Measurements from ENCODE around the gene FKBP7. TPM values are rescaled to one million over a fixed set of nuclear protein-coding genes. Genes with fewer than 3 reads are reported as not detected.
A peak's percentile ranks its signal among the peaks of the same experiment; 100 is the strongest.

FKBP7 gene
- total and polyA plus RNA-seq, 2 donors (not counting 1 experiment from before 2014, with no cell fraction given) = 54.3 to 57.7 TPM

DNA sequence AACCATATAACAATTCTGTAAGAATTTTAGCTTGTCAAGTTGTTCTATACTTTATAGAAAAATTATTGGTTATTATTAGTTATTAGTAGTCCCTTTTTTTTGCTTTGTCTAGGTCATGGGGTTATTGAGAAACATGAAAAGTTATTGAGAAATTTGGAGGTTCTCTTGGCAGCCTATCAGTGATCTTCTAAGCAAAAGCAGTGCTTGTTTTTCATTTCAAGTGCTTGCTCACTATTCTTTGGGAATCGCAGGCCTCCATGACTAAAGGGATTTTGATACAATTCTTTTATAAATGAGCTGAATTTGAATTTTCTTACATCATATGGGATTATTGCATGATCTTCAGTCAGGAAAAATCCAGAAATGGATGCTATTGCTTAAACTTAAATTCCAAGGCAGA, 27.7 kb upstream of the FKBP7 start:
- no peak overlapping the region for H3K4me3 ChIP-seq (replicated peaks in 1 of 4; ENCODE audit: control extremely low read depth in 1 of 4, insufficient read depth in 1 of 4, low read depth in 3 of 4, low read length in 4 of 4)
- H3K4me2 ChIP-seq (ENCODE audit: extremely low read depth, insufficient read depth, low read length) = no peak overlapping the region
- TF ChIP-seq EZH2 (IDR thresholded peaks at IDR 0.05; ENCODE audit: low read length, missing control alignments) (no peak), CTCF (conservative IDR thresholded peaks at IDR 0.05 in 1 of 2, IDR thresholded peaks at IDR 0.05 in 1 of 2; ENCODE audit: low read depth in 1 of 2, low read length in 2 of 2) (no peak)
- DNase-seq (ENCODE audit: low read depth in 2 of 2) = peak in 1 of 2 donors; percentile 23
- no peaks in the 10 kb centered on the region for H3K79me2 ChIP-seq (ENCODE audit: control insufficient read depth, insufficient read depth, low read length)
- no peak overlapping the region for H3K9ac ChIP-seq (ENCODE audit: insufficient read depth, low read length)
- H3K4me1 ChIP-seq (ENCODE audit: control insufficient read depth, extremely low read depth, insufficient read depth, low read length) = no peaks in the 10 kb centered on the region
- H4K20me1 ChIP-seq (ENCODE audit: control insufficient read depth, extremely low read depth, insufficient read depth, low read length) = no peaks in the 10 kb centered on the region
- H3K36me3 ChIP-seq (ENCODE audit: control insufficient read depth, insufficient read depth, low read length) = peaks cover 2% of the 10 kb centered on the region
- no peak overlapping the region for H2AFZ ChIP-seq (ENCODE audit: low read length)
- H3K9me3 ChIP-seq (ENCODE audit: control insufficient read depth, insufficient read depth, low read depth, low read length) = no peaks in the 10 kb centered on the region
- no peaks in the 10 kb centered on the region for H3K27me3 ChIP-seq (ENCODE audit: control insufficient read depth, insufficient read depth, low read length)
- H3K27ac ChIP-seq (ENCODE audit: insufficient read depth, low read length) = no peak overlapping the region

DNA sequence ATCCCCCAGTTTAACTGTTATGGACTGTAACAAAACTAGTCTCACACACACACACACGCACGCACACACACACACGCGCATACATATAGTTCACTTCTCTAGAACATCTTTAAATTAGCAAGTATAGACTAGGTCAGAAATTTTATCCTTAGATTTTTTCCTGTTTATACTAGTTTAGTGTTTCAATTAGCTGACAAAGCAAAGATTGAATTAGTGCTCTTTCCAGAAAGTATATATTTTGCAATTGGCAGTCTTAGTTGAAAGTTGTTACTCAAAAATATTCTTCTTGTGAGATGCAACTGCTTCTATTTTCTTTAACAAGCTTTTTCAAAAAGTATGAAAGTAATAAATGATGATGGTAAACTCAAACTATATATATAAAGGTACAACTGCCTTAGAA, 24.4 kb upstream of the FKBP7 start:
- Histone ChIP-seq H3K36me3 (ENCODE audit: control insufficient read depth, insufficient read depth, low read length) (peaks cover 2% of the 10 kb centered on the region), H3K4me3 (replicated peaks in 1 of 4; ENCODE audit: control extremely low read depth in 1 of 4, insufficient read depth in 1 of 4, low read depth in 3 of 4, low read length in 4 of 4) (no peak overlapping the region), H3K27ac (ENCODE audit: insufficient read depth, low read length) (no peak overlapping the region), H3K79me2 (ENCODE audit: control insufficient read depth, insufficient read depth, low read length) (no peaks in the 10 kb centered on the region), H3K4me2 (ENCODE audit: extremely low read depth, insufficient read depth, low read length) (no peak overlapping the region), H4K20me1 (ENCODE audit: control insufficient read depth, extremely low read depth, insufficient read depth, low read length) (no peaks in the 10 kb centered on the region), H3K4me1 (ENCODE audit: control insufficient read depth, extremely low read depth, insufficient read depth, low read length) (no peaks in the 10 kb centered on the region), H2AFZ (ENCODE audit: low read length) (no peak overlapping the region), H3K27me3 (ENCODE audit: control insufficient read depth, insufficient read depth, low read length) (no peaks in the 10 kb centered on the region), H3K9me3 (ENCODE audit: control insufficient read depth, insufficient read depth, low read depth, low read length) (no peaks in the 10 kb centered on the region), H3K9ac (ENCODE audit: insufficient read depth, low read length) (no peak overlapping the region)
- no peak for DNase-seq (ENCODE audit: low read depth in 2 of 2)
- TF ChIP-seq CTCF (conservative IDR thresholded peaks at IDR 0.05 in 1 of 2, IDR thresholded peaks at IDR 0.05 in 1 of 2; ENCODE audit: low read depth in 1 of 2, low read length in 2 of 2) (no peak), EZH2 (IDR thresholded peaks at IDR 0.05; ENCODE audit: low read length, missing control alignments) (no peak)

GRCh38 chr2:178499640-178500039, 21.2 kb upstream of the FKBP7 start:
- H3K36me3 ChIP-seq (ENCODE audit: control insufficient read depth, insufficient read depth, low read length) = peaks cover 2% of the 10 kb centered on the region
- DNase-seq (ENCODE audit: low read depth in 2 of 2) = no peak
- H3K9me3 ChIP-seq (ENCODE audit: control insufficient read depth, insufficient read depth, low read depth, low read length) = no peaks in the 10 kb centered on the region

More at GRCh38 chr2:178499640-178500039, 21.2 kb upstream of the FKBP7 start:
- Histone ChIP-seq H2AFZ (ENCODE audit: low read length) (no peak overlapping the region), H3K4me1 (ENCODE audit: control insufficient read depth, extremely low read depth, insufficient read depth, low read length) (no peaks in the 10 kb centered on the region), H3K4me3 (replicated peaks in 1 of 4; ENCODE audit: control extremely low read depth in 1 of 4, insufficient read depth in 1 of 4, low read depth in 3 of 4, low read length in 4 of 4) (no peak overlapping the region), H3K27ac (ENCODE audit: insufficient read depth, low read length) (no peak overlapping the region), H3K79me2 (ENCODE audit: control insufficient read depth, insufficient read depth, low read length) (no peaks in the 10 kb centered on the region), H3K4me2 (ENCODE audit: extremely low read depth, insufficient read depth, low read length) (no peak overlapping the region), H4K20me1 (ENCODE audit: control insufficient read depth, extremely low read depth, insufficient read depth, low read length) (no peaks in the 10 kb centered on the region), H3K9ac (ENCODE audit: insufficient read depth, low read length) (no peak overlapping the region), H3K27me3 (ENCODE audit: control insufficient read depth, insufficient read depth, low read length) (no peaks in the 10 kb centered on the region)
- TF ChIP-seq CTCF (conservative IDR thresholded peaks at IDR 0.05 in 1 of 2, IDR thresholded peaks at IDR 0.05 in 1 of 2; ENCODE audit: low read depth in 1 of 2, low read length in 2 of 2) (no peak), EZH2 (IDR thresholded peaks at IDR 0.05; ENCODE audit: low read length, missing control alignments) (no peak)

Measured in fibroblast of lung (primary cell).